SK-N-SH treated with all-trans-retinoic acid at 6 μM for 48 hours (cell line): ENCODE data around the gene TMEM167B.

Source experiments
- CSDC2 ChIP-seq: fragments of 250-450 bp; sonication (Bioruptor Pico); IDR thresholded peaks from 2 replicates; pipeline ENCODE4 v1.5.0; 2020; ENCODE audit warnings: mild to moderate bottlenecking, moderate library complexity
- PATZ1 ChIP-seq: fragments of 250-450 bp; sonication (Bioruptor Pico); IDR thresholded peaks from 2 replicates; pipeline ENCODE4 v1.8.0; 2020; ENCODE audit warnings: mild to moderate bottlenecking, moderate library complexity, borderline replicate concordance
- POU6F1 ChIP-seq: fragments of 250-450 bp; sonication (Bioruptor Pico); IDR thresholded peaks from 2 replicates; pipeline ENCODE4 v1.8.0; 2021; ENCODE audit warnings: low read depth, mild to moderate bottlenecking, moderate library complexity, borderline replicate concordance
- RARB ChIP-seq: fragments of 250-450 bp; sonication (Bioruptor Pico); IDR thresholded peaks from 2 replicates; pipeline ENCODE4 v1.8.0; 2021; ENCODE audit warnings: mild to moderate bottlenecking, moderate library complexity
- TCF4 ChIP-seq: fragments of 250-450 bp; sonication (Bioruptor Pico); IDR thresholded peaks from 2 replicates; pipeline ENCODE4 v1.8.0; 2021; ENCODE audit warnings: mild to moderate bottlenecking, moderate library complexity, borderline replicate concordance
- ZFP30 ChIP-seq: fragments of 450-650 bp; formaldehyde crosslinking; IDR thresholded peaks from 2 replicates; pipeline ENCODE4 v1.5.0; 2022; ENCODE audit warnings: mild to moderate bottlenecking, moderate library complexity
- ZNF70 ChIP-seq: fragments of 450-650 bp; formaldehyde crosslinking; IDR thresholded peaks from 2 replicates; pipeline ENCODE4 v1.5.0; 2020; ENCODE audit warnings: mild to moderate bottlenecking, moderate library complexity
- ZNF8 ChIP-seq: fragments of 450-650 bp; formaldehyde crosslinking; IDR thresholded peaks from 2 replicates; pipeline ENCODE4 v1.5.0; 2020; ENCODE audit warnings: mild to moderate bottlenecking, moderate library complexity

GRCh38 chr1:109099938-109100773 is 9.6 kb downstream of the TMEM167B start:
- TF ChIP-seq POU6F1 (CRISPR knock-in tag) (no peak), TCF4 (CRISPR knock-in tag) (no peak), ZNF70 (CRISPR knock-in tag) (0 out of 2 replicates have a peak, but pooled peaks have one; percentile 25), ZFP30 (peak; percentile 41; the same call in 1 of the 2 replicates), ZNF8 (no peak), RARB (CRISPR knock-in tag) (0 out of 2 replicates have a peak, but pooled peaks have one; percentile 65), CSDC2 (CRISPR knock-in tag) (peak; percentile 49; the same call in 1 of the 2 replicates), PATZ1 (CRISPR knock-in tag) (peak; percentile 95)
